HG02678 (cell line): ENCODE data around the gene CRAMP1.

ENCODE experiments used
- ATAC-seq: cut with Tn5 transposase; IDR thresholded peaks from one replicate; pipeline ENCODE4 v1.9.1; 2021; ENCODE audit warnings: mild to moderate bottlenecking, moderate library complexity; ENCODE audit not compliant: unreplicated experiment

CRAMP1 gene

DNA sequence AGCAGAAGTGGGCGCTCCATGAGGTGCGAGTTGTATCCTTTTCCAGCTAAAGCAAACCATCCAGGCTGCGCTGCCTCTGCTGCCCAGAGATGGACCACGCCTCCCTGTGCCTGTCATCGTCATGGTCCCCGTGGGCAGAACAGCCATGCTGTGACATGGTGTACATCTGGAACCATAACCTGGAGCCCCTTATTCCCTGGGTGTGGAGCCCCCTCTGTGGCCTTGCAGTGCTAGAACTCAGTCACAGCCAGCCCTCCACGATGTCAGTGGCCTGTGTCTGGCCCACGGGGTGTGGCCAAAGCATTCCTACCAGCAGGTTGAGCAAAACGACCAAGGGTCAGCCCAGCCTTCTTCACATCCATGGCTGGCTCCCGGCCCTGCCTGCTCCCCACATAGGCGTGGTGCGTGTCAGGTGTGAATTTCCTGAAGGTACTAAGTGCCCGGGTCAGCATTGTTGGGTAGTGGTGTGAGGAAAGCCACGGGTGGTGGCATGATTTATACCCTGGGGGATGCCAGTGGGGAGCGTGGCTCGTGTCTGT, 43.2 kb downstream of the CRAMP1 start:
- no peak for ATAC-seq

DNA sequence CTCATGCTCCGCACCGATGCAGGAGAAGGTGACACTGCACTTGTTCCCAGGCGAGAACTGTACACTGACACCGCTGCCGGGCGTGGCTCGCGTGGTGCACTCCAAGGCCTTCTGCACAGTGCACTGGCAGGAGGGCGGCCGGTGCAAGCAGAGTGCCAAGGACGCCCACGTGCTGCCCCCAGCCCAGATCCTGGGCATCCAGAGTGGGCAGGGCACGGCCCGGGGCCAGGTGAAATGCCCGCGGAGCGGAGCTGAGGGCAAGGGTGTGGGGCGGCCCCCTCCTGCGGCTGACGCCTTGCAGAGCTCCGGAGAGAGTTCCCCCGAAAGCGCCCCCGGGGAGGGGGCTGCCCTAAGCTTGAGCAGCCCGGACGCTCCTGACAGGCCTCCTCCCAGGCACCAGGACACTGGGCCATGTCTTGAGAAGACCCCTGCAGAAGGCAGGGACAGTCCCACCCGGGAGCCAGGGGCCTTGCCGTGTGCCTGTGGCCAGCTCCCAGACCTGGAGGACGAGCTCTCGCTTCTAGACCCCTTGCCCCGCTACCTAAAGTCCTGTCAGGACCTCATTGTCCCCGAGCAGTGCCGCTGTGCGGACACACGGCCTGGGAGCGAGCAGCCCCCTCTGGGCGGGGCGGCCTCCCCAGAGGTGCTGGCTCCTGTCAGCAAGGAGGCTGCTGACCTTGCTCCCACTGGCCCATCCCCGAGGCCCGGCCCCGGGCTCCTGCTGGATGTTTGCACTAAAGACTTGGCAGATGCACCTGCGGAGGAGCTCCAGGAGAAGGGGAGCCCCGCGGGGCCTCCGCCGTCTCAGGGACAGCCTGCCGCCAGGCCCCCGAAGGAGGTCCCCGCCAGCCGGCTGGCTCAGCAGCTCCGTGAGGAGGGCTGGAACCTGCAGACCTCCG, 44.0 kb downstream of the CRAMP1 start:
- ATAC-seq, result no peak

DNA sequence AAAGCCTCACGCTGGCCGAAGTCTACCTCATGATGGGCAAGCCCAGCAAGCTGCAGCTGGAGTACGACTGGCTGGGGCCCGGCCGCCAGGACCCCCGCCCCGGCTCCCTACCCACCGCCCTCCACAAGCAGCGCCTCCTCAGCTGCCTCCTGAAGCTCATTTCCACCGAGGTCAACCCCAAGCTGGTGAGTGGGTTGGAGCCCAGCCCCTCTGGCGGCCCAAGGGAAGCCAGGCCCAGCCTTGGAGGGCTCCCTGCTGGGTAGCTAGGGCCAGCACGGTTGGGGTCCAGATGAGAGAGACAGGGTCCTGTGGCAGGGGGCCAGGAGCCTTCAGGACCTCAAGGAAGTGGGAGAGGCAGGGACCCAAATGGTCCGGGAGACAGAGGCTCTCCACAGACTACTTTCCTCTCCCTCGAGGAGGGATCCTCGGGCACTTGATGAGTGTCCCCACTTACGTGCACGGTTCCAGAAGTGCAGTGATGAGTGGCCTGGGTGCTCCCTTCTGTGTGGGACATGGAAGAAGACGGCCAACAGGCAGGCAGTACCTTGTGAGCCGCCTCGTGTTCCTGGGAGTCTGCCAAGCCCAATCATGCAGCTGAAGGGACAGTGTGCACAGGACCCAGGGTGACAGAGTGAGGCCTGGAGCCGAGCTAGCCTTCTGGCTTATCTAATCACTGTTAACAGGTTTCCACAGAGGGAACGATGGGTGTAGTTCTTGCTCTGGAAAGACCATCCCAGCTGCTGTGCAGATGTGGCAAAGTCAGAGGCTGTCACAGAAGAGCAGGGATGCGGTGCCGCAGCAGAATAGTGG, 44.9 kb downstream of the CRAMP1 start:
- no peak for ATAC-seq

DNA sequence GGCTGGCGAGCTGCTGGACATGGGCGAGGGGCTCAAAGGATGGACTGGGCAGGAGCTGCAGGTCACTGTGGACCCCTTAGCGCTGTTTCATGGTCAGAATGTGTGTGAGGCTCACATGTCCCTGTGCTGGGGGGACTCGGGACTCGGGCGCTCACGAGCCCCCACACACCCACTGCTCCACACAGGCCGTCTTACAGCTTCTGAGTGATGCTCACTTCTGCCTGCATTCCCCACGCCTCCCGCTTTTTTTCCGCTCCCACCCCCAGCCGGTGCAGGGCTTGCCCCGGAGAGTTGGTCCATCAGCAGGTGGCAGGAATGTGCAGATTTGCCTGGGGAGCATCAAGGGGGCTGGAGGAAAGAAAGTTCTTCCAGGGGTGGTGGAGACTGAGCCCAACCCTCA, 45.7 kb downstream of the CRAMP1 start:
- no peak for ATAC-seq

DNA sequence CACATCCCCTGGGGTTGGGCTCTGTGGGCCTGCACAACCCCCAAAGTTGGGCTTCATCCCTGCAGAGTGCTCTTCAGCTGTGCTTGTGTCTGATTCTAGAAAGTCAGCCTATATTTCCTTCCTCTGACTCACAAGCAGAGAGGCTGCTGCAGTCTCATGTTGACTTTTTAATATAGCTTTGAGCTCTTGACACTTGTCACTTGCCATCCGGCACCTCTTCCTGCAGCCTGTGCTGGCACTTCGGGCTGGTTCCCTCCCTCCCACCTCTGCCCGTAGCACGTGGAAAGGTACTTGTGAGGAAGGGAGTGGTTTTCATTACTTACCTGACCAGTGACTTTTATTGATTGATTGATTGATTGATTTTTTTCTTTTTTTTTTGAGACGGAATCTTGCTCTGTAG, 46.9 kb downstream of the CRAMP1 start:
- no peak for ATAC-seq

DNA sequence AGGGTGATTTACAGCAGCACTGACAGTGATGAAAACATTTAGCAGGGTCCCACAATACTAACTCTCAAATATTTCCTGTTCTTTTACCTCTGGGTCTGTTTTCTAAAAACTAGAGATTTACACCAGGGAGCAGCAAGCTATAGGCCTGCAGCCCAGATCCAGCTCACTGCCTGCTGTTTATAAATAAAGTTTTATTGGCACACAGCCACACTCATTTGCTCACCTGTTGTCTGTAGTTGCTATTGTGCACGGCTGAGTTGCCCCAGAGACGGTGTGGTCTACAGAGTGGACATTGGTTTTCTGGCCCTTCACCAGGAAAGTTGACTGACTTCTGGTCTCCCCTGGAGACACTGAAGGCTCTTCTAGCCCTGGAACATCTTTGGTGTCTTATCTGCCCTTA, 49.7 kb downstream of the CRAMP1 start:
- ATAC-seq, result no peak

DNA sequence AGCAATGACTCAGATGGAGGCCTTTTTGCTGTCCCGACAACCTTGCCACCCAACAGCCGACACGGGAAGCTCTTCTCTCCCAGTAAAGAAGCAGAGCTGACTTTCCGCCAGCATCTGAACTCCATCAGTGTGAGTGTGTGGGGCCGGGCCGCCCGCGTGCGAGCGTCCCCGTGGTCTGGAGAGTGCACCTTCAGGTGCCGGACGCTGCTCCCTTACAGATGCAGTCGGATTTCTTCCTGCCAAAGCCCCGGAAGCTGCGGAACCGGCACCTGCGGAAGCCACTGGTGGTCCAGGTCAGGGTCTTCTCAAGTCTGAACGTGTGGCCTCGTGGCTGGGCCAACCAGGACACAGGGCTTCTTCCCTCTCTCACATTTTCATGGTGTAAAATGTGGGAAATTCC, 50.4 kb downstream of the CRAMP1 start:
- ATAC-seq, result no peak

DNA sequence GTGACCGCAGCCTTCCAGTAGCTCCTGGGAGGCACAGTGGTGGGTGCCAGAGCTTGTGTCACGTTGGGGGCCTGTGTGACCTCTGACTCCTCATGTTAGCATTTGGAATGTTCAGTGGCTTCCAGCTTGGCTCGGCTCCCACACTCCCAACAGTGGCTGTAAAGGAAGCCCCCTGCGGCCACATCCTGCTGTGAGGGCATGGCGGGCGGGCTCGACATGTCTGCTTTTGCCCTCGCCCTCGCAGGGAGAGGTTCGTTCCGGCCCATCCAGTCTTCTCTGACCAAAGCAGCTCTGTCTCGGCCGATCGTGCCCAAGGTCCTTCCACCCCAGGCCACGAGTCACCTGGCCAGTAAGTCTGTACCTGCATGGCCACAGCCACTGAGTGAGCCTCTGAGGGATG, 53.7 kb downstream of the CRAMP1 start:
- no peak for ATAC-seq

DNA sequence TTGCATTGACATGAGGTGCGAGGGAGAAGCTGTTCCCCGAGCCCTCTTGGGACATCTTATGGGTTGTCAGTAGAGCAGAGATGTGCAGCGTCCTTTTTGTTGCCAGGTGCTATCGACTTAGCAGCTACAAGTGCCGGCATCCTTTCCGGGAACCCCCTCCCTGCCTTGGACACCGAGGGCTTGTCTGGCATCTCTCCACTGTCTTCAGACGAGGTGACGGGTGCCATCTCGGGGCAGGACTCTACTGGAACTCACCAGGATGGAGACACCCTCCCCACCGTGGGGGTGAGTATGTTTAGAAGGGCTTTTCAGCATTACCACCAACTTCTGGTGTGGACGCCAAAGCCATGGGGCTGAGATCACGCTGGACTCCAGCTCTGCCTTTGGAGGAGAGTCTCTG, 54.2 kb downstream of the CRAMP1 start:
- ATAC-seq, result no peak

DNA sequence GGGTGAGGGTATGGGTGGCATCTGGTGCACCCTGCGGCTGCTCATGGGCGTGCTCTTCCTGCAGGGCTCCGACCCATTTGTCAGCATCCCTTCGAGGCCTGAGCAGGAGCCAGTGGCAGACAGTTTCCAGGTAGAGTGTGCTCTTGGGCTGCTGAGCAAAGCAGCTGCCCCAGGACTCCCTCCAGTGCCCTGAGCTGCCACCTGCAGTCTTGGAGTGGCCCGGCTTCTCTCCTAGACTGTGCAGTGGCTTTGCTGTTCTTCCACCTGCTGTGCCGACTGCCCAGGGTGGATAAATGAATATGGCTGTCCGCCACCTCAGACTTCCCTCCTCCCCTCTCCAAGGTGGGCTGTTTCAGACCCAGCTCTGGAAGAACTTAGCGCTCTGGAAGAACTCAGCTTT, 55.1 kb downstream of the CRAMP1 start:
- no peak for ATAC-seq

DNA sequence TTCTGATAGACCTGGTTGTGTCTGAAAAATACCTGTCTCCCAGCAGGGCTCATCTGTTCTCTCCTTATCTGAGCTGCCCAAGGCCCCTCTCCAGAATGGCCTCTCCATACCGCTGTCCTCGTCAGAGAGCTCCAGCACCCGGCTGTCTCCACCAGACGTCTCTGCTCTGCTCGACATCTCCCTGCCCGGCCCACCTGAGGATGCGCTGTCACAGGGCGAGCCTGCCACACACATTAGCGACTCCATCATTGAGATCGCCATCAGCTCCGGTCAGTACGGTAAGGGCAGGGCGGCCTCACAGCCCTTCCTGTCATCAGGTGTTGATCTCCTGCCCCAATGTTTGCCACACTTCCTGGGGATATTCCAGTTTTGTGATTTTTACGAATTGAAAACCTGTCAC, 55.8 kb downstream of the CRAMP1 start:
- ATAC-seq, result no peak

DNA sequence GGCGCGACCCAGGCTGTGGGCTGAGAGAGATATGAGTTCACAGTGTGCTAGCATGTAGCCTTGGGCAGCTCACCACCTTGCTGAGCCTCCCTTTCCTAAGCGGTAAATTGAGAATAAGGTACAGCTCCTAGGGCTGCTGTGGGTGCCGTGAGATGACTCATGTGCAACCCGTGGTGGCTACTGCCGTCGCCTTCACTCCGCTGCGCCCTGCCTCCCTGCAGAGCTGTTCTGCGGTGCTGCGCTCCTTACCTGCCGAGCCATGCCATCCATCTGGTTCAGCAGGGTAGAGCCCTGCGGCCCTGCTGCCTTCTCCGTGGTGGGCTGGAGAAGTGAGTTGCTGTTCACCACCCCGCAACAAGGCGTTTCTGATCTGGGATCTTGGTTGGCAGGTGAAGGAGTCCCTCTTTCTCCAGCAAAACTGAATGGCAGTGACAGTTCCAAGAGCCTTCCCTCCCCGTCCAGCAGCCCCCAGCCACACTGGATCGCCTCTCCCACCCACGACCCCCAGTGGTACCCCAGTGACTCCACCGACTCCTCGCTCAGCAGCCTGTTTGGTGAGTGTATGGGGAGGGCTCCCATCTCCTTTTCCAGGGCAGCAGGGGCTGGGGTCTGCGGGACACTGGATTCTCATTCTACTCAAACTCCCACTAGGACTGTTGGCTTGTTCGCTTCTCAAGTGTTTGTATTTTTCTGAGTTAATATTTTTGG, 56.6 kb downstream of the CRAMP1 start:
- ATAC-seq, result no peak

DNA sequence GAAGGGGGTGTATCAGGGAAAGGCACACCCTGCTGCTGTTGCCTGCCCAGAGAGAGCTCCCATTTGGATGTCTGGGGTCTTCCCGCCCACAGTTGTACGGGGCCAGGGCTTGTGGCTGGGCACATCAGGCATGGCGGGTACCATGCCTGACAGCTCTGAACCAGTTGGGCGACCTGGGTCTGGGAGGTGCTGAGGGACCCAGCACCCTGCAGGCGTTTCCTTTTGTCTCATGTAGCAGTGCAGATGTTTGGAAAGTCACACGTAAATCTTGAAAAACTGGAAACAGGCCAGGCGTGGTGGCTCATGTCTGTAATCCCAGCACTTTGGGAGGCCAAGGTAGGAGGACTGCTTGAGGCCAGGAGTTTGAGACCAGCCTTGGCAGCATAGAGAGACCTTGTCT, 57.5 kb downstream of the CRAMP1 start:
- no peak for ATAC-seq

DNA sequence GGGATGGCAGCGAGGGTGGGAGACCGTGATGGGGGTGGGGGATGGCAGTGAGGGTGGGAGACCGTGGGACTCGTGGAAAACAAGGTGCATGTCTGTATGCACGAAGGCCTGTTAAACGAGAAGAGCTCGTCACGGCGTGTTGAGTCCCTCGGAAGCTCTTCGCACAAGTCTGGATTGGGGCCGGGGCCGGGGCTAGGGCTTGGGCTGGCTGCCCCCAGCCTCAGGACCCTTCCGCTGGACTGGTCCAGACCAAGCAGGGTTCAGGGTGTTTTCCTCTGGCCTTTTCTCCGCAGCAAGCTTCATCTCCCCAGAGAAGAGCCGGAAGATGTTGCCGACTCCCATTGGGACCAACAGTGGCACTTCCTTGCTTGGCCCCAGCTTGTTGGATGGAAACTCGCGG, 58.2 kb downstream of the CRAMP1 start:
- ATAC-seq, result no peak

DNA sequence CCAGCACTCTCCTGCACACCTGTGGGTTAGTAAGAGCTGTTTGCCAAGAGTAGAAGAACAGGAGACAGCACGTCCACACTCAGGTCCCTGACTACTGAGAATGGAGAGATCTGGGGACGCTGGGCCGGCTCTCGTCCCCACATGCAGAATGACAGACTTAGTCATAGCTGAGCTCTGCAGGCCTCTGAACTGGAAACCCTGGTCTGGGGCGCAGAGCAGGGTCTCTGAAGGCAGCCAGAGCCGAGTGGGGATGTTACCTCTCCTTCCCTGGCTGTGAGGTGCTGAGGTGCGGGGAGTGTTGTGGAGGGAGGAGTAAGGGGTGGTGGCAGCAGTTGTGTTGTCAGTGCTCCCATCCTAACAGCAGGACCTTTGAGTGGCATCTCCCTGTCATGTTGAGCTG, 58.7 kb downstream of the CRAMP1 start:
- no peak for ATAC-seq

DNA sequence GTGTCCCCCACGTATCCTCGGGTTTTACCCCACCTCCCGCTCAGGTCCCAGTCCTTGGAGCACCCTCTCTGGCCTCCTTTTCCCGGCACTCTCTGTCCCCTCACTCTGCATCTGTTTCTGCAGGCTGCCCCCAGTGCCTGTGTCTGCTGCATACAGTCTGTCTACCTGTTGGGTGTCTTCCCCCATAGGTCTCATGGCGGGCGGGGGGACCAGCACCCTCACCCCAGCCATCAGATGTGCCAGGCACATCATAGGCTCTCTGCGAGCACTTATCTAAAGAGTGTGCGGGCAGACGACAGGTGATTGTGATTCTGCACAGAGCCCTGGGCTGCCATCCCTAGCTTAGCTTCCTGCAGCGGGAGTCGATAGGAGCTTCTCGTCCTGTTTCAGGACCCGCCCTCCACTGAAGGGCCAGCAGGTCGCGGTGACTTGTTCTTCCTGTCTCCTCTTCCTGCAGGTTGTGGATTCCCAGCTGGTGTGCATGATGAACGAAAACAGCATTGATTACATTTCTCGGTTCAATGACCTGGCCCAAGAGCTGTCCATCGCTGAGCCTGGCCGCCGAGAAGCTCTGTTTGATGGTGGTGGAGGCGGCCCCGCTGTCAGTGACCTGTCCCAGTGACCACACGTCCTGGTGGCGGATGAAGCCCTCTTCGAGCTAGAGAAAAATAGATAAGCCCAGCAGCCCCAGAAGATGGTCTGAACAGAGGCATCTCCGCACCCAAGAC, 61.4 kb downstream of the CRAMP1 start:
- ATAC-seq, result no peak

DNA sequence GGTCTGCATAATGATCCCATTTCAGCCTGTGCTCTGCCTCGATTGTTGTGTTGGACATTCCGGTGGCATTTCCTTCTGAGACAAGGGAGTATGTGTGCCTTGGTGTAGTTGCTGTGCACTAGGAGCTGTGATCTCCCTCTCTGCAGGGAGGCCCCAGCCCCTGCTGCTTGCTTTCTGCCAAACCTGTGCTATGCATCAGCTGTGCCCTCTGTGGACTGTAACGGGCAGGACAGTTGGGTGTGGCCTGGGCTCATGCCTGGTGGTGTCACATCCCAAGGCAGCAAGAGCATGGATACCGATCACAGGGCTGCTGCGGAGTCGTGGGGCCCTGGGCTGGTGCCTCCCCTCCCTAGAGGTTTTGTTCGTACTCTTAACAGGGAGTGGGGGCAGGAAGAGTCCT, 62.1 kb downstream of the CRAMP1 start:
- ATAC-seq, result no peak

DNA sequence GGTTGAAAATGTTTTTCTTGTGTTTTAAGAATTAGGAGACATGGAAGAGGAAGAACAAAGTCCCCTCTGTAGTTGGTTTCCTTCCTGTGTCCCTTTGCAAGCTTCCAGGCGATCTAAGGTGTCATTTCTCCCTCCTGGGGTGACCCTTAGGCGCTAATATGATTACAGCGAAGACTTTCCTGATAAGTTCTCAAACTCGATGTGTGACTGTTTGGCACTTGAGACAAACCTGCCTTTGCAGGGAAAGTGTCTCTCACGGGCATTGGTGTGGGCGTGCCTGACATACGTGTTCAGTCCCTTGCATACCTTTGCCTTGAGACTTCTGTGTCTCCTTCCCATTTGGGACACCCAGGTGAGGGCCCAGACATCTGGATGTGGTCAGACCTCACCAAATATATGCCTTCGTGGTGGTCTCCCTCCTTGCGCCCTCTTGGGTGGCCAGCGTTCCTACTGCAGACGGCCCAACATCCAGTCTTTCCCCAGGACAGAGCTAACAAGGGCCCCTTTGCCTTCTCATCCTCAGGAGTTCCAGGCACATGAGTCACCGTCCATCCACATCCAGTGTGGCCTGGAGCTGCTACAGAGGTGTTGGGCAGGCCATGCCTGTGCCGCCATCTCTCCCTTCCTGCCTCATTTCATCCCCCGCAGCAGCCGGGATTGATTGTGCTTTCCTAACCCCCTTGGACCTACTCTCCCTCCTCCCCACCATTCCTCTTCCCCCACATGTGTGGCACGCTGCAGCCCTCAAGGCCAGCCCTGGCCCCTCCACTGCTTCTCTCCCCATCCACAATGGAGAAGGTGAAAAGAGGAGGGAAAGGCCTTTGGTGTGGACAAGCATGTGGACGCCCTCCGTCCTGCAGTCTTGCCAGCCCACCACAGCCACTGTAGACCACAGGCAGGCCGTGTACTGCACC, 62.8 kb downstream of the CRAMP1 start:
- ATAC-seq, result no peak

DNA sequence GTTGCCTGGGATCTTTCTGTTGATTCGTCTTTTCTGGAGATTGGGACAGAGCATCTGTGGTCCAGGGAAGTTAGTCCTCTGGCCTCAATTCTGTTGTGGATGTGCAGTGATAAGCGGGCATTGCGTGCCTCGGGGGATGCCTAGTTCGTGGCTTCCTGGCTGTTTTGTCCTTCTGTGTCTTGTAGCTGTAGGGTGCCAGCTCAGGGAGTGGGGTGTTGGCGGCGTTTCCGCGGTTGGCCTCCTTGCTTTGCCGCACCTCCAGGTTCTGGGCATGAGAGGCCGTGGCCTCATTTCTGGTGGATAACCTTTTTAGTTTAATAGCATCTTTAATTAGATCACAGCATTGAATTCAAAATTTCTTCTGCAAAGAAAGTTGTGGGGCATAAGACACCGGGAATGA, 64.5 kb downstream of the CRAMP1 start:
- no peak for ATAC-seq

DNA sequence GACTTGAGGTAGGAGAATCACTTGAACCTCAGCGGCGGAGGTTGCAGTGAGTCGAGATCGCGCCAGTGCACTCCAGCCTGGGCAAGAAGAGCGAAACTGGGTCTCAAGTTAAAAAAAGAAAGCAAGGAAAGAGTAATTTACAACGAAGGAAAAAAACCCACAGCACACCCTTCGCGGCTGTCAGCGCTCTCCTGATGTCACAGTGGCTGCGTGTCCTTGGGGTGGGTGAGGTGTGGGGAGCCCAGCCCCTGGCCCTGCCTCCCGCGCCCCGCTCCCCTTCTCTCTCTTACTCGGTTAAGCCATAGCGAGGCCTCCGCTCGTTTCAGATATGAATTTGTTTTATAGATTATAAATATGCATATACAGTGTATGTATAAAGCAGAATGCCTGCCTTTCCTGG, 65.2 kb downstream of the CRAMP1 start:
- ATAC-seq, result no peak
